Activated T-cell treated with anti-CD3 and anti-CD28 coated beads, Interleukin-2, amount 50 U/mL, for 4 hours (primary cell): ENCODE data around the gene OR11A1. TPM values are rescaled to one million over a fixed set of nuclear protein-coding genes. Genes with fewer than 3 reads are reported as not detected.

ENCODE experiments used
- ATAC-seq, 2 donors: fragments of 200-7000 bp; cut with Tn5 transposase; one replicate each; pipeline ENCODE4 v1.10.0; 2021
- DNase-seq: peaks from one replicate; pipeline ENCODE4 v3.0.0-alpha.2; 2020
- H3K27me3 Mint-ChIP-seq: one replicate; pipeline ENCODE4 v1.8.0; 2021; ENCODE audit warnings: low read depth, mixed read lengths
- H3K36me3 Mint-ChIP-seq: one replicate; pipeline ENCODE4 v1.8.0; 2022; ENCODE audit warnings: mixed read lengths; ENCODE audit not compliant: insufficient read depth
- H3K4me1 Mint-ChIP-seq: one replicate; pipeline ENCODE4 v1.8.0; 2021; ENCODE audit warnings: low read depth, mixed read lengths
- H3K4me3 Mint-ChIP-seq: one replicate; pipeline ENCODE4 v1.8.0; 2021; ENCODE audit warnings: mild to moderate bottlenecking, moderate library complexity, mixed read lengths
- H3K9me3 Mint-ChIP-seq: one replicate; pipeline ENCODE4 v1.8.0; 2021; ENCODE audit warnings: mixed read lengths
- total RNA-seq, 3 donors: library from RNA; stranded (reverse); gene quantifications; one replicate each; pipeline ENCODE4 v1.2.1, GENCODE V29; 2021

OR11A1 gene
- total RNA-seq, 3 donors from 2014 or later = not detected

GRCh38 chr6:29490055-29490454 lies 33.2 kb upstream of the OR11A1 start:
- Mint-ChIP-seq H3K36me3 (no peaks in the 10 kb centered on the region), H3K27me3 (peaks cover 13% of the 10 kb centered on the region), H3K4me3 (no peak overlapping the region), H3K9me3 (no peaks in the 10 kb centered on the region), H3K4me1 (no peaks in the 10 kb centered on the region)
- ATAC-seq = no peak
- DNase-seq = no peak

GRCh38 chr6:29489286-29489685 lies 32.4 kb upstream of the OR11A1 start:
- H3K4me3 Mint-ChIP-seq = no peak overlapping the region
- no peak for ATAC-seq
- DNase-seq = no peak
- H3K9me3 Mint-ChIP-seq = no peaks in the 10 kb centered on the region
- H3K36me3 Mint-ChIP-seq = no peaks in the 10 kb centered on the region
- H3K27me3 Mint-ChIP-seq = peaks cover 8% of the 10 kb centered on the region
- no peaks in the 10 kb centered on the region for H3K4me1 Mint-ChIP-seq

GRCh38 chr6:29488874-29489273 lies 32.0 kb upstream of the OR11A1 start:
- H3K4me3 Mint-ChIP-seq = no peak overlapping the region
- peaks cover 8% of the 10 kb centered on the region for H3K27me3 Mint-ChIP-seq
- H3K9me3 Mint-ChIP-seq = no peaks in the 10 kb centered on the region
- no peak for ATAC-seq
- H3K4me1 Mint-ChIP-seq = no peaks in the 10 kb centered on the region
- no peaks in the 10 kb centered on the region for H3K36me3 Mint-ChIP-seq
- DNase-seq = no peak

GRCh38 chr6:29487660-29488059 lies 30.8 kb upstream of the OR11A1 start, which contains the start of gene MAS1L:
Gene MAS1L, minus strand, starts transcription at chr6:29487956. Its CDS starts 54 bp downstream, at chr6:29487902.
- DNase-seq = no peak
- Mint-ChIP-seq H3K36me3 (no peaks in the 10 kb centered on the region), H3K4me1 (no peaks in the 10 kb centered on the region), H3K9me3 (no peaks in the 10 kb centered on the region), H3K27me3 (peaks cover 10% of the 10 kb centered on the region), H3K4me3 (no peak within 1 kb of the TSS)
- no peak for ATAC-seq

- H3K27me3 Mint-ChIP-seq = peaks cover 12% of the 10 kb centered on the region
- H3K4me3 Mint-ChIP-seq = no peak overlapping the region
- H3K36me3 Mint-ChIP-seq = no peaks in the 10 kb centered on the region
- ATAC-seq = no peak
- H3K4me1 Mint-ChIP-seq = no peaks in the 10 kb centered on the region
- peaks cover 4% of the 10 kb centered on the region for H3K9me3 Mint-ChIP-seq
- DNase-seq = no peak
Observed at GRCh38 chr6:29487131-29487530, 30.3 kb upstream of the OR11A1 start.

DNA sequence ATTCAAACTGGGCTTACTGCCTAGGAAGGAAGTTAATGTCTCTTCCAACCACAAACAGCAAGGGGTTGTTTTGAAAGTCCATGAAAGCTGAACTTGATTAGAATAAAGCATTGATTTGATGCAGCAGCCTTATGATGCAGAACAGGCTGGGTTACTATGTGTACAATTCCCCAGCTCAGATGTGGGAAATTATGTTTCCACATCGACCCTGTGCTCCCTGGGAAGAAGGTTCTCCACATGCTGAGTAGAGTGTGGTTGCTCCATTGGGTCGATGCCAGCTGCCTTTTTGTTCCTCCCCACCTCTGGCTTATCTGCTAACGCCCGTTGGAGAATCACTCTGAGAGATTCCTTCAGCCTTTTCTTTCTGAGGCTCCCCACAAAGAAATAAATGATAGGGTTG lies 29.7 kb upstream of the OR11A1 start:
- H3K27me3 Mint-ChIP-seq = peaks cover 13% of the 10 kb centered on the region
- H3K36me3 Mint-ChIP-seq = no peaks in the 10 kb centered on the region
- DNase-seq = no peak
- H3K4me1 Mint-ChIP-seq = no peaks in the 10 kb centered on the region
- H3K4me3 Mint-ChIP-seq = no peak overlapping the region
- peaks cover 4% of the 10 kb centered on the region for H3K9me3 Mint-ChIP-seq
- no peak for ATAC-seq

DNA sequence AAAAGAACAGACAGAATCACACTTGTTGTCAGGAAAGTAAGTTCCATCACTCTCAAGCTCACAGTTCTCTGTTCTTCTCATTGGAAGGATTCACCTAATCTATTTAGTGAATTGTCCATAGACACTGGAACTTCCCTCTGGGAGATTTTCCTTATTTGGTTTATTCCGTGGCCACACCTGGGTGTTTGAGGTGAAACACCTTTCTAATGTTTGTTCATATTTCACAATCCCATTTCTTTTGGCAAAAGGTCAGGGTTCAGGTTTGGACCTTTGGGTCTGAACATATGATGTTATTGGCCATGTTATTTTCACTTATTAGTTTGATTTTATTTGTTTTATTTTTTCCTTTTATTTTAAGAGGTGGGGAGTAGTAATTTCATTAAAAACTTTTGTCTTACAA lies 26.9 kb upstream of the OR11A1 start:
- ATAC-seq (no peak), DNase-seq (no peak)
- Mint-ChIP-seq H3K4me1 (no peaks in the 10 kb centered on the region), H3K27me3 (peaks cover 13% of the 10 kb centered on the region), H3K4me3 (no peak overlapping the region), H3K36me3 (no peaks in the 10 kb centered on the region), H3K9me3 (peaks cover 4% of the 10 kb centered on the region)

GRCh38 chr6:29483186-29483585 lies 26.3 kb upstream of the OR11A1 start:
- DNase-seq (no peak), ATAC-seq (no peak)
- Mint-ChIP-seq H3K4me1 (no peaks in the 10 kb centered on the region), H3K9me3 (peaks cover 4% of the 10 kb centered on the region), H3K27me3 (peaks cover 13% of the 10 kb centered on the region), H3K4me3 (no peak overlapping the region), H3K36me3 (no peaks in the 10 kb centered on the region)

- Mint-ChIP-seq H3K27me3 (peaks cover 22% of the 10 kb centered on the region), H3K4me3 (no peak overlapping the region), H3K36me3 (no peaks in the 10 kb centered on the region), H3K9me3 (peaks cover 4% of the 10 kb centered on the region), H3K4me1 (no peaks in the 10 kb centered on the region)
- ATAC-seq = no peak
- no peak for DNase-seq
Observed at GRCh38 chr6:29479560-29479959, 22.7 kb upstream of the OR11A1 start.

- ATAC-seq = no peak
- H3K36me3 Mint-ChIP-seq = no peaks in the 10 kb centered on the region
- no peak for DNase-seq
- H3K27me3 Mint-ChIP-seq = peaks cover 22% of the 10 kb centered on the region
- no peaks in the 10 kb centered on the region for H3K4me1 Mint-ChIP-seq
- peaks cover 4% of the 10 kb centered on the region for H3K9me3 Mint-ChIP-seq
- H3K4me3 Mint-ChIP-seq = no peak overlapping the region
Observed at GRCh38 chr6:29478740-29479139, 21.9 kb upstream of the OR11A1 start.

DNA sequence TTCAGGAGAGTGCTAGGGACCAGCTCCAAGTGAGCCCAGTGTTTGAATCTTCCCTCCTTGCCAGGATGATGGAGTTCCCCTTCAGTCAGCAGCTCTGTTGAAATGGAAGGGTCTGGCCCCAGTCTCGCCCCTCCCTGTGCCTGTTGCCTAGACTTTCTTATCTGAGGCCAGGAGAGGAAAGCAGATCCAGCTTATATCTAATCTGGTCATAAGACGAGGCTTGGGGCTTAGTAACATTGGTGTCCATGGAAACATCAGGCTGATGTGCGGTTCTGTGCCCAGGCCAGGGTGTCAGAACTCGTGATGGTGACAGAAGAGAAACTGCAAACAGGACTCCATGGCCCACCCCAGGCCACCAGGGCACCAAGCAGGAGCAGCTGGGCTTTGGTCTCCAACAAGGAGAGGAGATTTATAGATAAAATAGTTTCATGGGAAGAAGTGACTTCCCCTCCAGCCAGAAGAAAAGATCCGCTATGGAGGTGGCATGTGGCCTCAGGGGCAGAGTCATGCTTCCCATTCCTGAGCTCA lies 21.1 kb upstream of the OR11A1 start:
- peaks cover 4% of the 10 kb centered on the region for H3K9me3 Mint-ChIP-seq
- no peaks in the 10 kb centered on the region for H3K4me1 Mint-ChIP-seq
- ATAC-seq (no peak), DNase-seq (no peak)
- no peaks in the 10 kb centered on the region for H3K36me3 Mint-ChIP-seq
- H3K27me3 Mint-ChIP-seq = peaks cover 26% of the 10 kb centered on the region
- no peak overlapping the region for H3K4me3 Mint-ChIP-seq

- H3K27me3 Mint-ChIP-seq = peaks cover 26% of the 10 kb centered on the region
- no peaks in the 10 kb centered on the region for H3K4me1 Mint-ChIP-seq
- H3K4me3 Mint-ChIP-seq = no peak overlapping the region
- H3K36me3 Mint-ChIP-seq = no peaks in the 10 kb centered on the region
- no peak for ATAC-seq
- H3K9me3 Mint-ChIP-seq = no peaks in the 10 kb centered on the region
- DNase-seq = no peak
Observed at GRCh38 chr6:29474996-29475395, 18.1 kb upstream of the OR11A1 start.

DNA sequence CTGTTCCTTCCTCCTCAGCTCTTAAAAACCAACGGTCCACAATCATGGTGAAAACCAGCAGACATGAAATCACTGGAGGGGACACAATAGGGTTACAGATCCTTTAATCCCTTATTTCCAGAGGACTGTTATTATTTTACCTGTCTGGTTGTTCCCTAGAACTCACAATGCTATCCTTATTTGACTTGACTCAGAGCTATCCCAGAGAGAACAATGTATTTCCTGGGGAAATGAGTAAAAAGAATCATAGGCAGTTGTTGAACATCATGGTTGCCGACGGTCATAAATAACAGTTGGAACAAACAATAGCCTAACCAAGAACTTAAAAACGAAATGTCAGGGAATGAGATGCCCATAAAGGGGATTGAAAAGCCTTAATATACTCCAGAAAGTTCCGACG lies 9.4 kb upstream of the OR11A1 start:
- no peaks in the 10 kb centered on the region for H3K36me3 Mint-ChIP-seq
- no peak for DNase-seq
- no peak for ATAC-seq
- H3K9me3 Mint-ChIP-seq = no peaks in the 10 kb centered on the region
- no peak overlapping the region for H3K4me3 Mint-ChIP-seq
- no peaks in the 10 kb centered on the region for H3K4me1 Mint-ChIP-seq
- peaks cover 14% of the 10 kb centered on the region for H3K27me3 Mint-ChIP-seq

DNA sequence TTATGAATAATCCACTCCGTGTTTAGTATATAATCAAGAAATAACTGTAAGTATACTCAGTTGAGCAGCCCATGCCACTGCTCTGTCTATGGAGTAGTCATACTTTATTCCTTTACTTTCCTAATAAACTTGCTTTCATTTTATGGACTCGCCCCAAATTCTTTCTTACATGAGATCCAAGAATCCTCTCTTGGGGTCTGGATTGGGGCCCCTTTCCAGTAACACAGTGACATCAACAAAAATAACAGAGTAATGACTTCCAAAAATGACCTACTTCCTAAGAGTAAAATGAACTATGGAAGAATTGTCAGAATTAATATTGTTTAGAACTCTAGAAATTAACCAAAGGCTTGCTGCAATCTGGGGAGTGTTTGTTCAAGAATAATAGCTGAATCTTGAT lies 8.9 kb upstream of the OR11A1 start:
- Mint-ChIP-seq H3K4me1 (no peaks in the 10 kb centered on the region), H3K9me3 (no peaks in the 10 kb centered on the region), H3K36me3 (no peaks in the 10 kb centered on the region), H3K4me3 (no peak overlapping the region), H3K27me3 (peaks cover 14% of the 10 kb centered on the region)
- no peak for ATAC-seq
- no peak for DNase-seq

GRCh38 chr6:29465279-29465678 lies 8.4 kb upstream of the OR11A1 start:
- Mint-ChIP-seq H3K4me1 (no peaks in the 10 kb centered on the region), H3K9me3 (no peaks in the 10 kb centered on the region), H3K4me3 (no peak overlapping the region), H3K27me3 (peaks cover 14% of the 10 kb centered on the region), H3K36me3 (no peaks in the 10 kb centered on the region)
- DNase-seq = no peak
- ATAC-seq = no peak

DNA sequence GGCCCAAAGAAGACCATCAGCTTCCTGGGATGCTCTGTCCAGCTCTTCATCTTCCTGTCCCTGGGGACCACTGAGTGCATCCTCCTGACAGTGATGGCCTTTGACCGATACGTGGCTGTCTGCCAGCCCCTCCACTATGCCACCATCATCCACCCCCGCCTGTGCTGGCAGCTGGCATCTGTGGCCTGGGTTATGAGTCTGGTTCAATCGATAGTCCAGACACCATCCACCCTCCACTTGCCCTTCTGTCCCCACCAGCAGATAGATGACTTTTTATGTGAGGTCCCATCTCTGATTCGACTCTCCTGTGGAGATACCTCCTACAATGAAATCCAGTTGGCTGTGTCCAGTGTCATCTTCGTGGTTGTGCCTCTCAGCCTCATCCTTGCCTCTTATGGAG lies 5.2 kb upstream of the OR11A1 start:
- H3K27me3 Mint-ChIP-seq = peaks cover 15% of the 10 kb centered on the region
- no peaks in the 10 kb centered on the region for H3K36me3 Mint-ChIP-seq
- H3K9me3 Mint-ChIP-seq = no peaks in the 10 kb centered on the region
- no peaks in the 10 kb centered on the region for H3K4me1 Mint-ChIP-seq
- ATAC-seq (no peak), DNase-seq (no peak)
- no peak overlapping the region for H3K4me3 Mint-ChIP-seq
